Duodenal mucosa (tissue), 2 donors: ENCODE measurements around the gene KCNJ5.

Experiments used
- H3K27ac ChIP-seq: one replicate; pipeline ENCODE4 v1.7.0; 2013; ENCODE audit warnings: low read depth, low read length
- H3K27me3 ChIP-seq, 2 donors: one replicate each; pipeline ENCODE4 v1.7.0; 2013; ENCODE audit warnings: low read length in 2 of 2, control low read depth in 1 of 2; ENCODE audit not compliant: insufficient read depth in 2 of 2, control insufficient read depth in 1 of 2
- H3K36me3 ChIP-seq, 2 donors: one replicate each; pipeline ENCODE4 v1.7.0; 2013; ENCODE audit warnings: low read length in 2 of 2, control low read depth in 1 of 2; ENCODE audit not compliant: insufficient read depth in 2 of 2, control insufficient read depth in 1 of 2
- H3K4me1 ChIP-seq, 2 donors: one replicate each; pipeline ENCODE4 v1.7.0; 2013; ENCODE audit warnings: low read length in 2 of 2, control low read depth in 1 of 2; ENCODE audit not compliant: insufficient read depth in 2 of 2, control insufficient read depth in 1 of 2
- H3K4me3 ChIP-seq, 2 donors: one replicate each; pipeline ENCODE4 v1.7.0; 2013; ENCODE audit warnings: low read length in 2 of 2, low read depth in 1 of 2
- H3K9ac ChIP-seq, 2 donors: one replicate each; pipeline ENCODE4 v1.7.0; 2013; ENCODE audit warnings: low read length in 2 of 2, low read depth in 1 of 2
- H3K9me3 ChIP-seq, 2 donors: one replicate each; pipeline ENCODE4 v1.7.0; 2013; ENCODE audit warnings: low read length in 2 of 2, control low read depth in 1 of 2; ENCODE audit not compliant: control insufficient read depth in 1 of 2

KCNJ5 gene

DNA sequence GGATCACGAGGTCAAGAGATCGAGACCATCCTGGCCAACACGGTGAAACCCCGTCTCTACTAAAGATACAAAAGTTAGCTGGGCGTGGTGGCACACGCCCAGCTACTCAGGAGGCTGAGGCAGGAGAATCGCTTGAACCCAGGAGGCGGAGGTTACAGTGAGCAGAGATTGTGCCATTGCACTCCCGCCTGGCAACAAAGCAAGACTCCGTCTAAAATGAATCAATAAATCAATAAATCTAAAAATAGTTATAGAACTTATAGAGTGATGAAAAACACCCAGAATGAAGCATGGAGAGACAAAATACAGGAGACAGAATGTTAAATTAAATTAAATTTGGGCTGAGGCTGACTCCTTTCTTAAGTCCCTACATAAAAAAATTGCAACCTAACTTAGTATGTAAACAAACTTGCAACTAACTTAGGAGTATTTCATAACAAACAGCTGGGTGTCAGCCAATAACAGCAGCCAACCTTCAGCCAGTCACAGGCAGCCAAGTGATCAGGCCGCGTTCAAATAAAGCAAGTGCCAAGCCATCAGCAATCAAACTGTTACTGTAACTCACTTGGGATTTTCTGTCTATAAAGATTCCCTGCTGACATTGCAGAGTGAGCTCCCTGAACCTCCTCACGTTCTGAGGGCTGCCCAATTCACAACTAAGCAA, 58.8 kb downstream of the KCNJ5 start:
- no peaks in the 10 kb centered on the region for H3K27me3 ChIP-seq

DNA sequence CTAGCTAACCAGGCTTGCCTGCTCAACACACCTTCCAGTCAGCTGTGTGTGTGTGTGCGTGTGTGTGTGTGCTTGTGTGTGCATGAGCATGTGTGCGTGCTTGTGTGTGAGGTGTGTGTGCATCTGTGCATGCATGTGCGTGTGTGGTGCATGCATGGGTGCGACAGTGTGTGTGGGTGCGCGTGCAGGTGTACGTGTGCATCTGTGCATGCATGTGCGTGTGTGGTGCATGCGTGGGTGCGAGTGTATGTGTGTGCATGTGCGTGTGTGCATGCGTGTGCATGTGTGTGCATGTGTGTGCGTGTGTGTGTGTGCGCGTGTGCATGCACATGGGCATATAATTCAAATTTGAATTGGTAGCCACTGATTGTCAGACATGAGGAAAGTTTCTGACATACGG, 62.0 kb downstream of the KCNJ5 start:
- Histone ChIP-seq H3K9me3 (no peaks in the 10 kb centered on the region), H3K4me3 (no peak overlapping the region), H3K27ac (no peak overlapping the region), H3K36me3 (no peaks in the 10 kb centered on the region), H3K27me3 (no peaks in the 10 kb centered on the region), H3K9ac (no peak overlapping the region), H3K4me1 (no peaks in the 10 kb centered on the region)

More for the DNA sequence above, 58.8 kb downstream of the KCNJ5 start:
- H3K9me3 ChIP-seq, result no peaks in the 10 kb centered on the region
- H3K36me3 ChIP-seq, result no peaks in the 10 kb centered on the region
- H3K27ac ChIP-seq, result no peak overlapping the region
- no peak overlapping the region for H3K9ac ChIP-seq
- peaks cover 0 to 5% of the 10 kb centered on the region in 2 donors for H3K4me1 ChIP-seq
- no peak overlapping the region for H3K4me3 ChIP-seq

DNA sequence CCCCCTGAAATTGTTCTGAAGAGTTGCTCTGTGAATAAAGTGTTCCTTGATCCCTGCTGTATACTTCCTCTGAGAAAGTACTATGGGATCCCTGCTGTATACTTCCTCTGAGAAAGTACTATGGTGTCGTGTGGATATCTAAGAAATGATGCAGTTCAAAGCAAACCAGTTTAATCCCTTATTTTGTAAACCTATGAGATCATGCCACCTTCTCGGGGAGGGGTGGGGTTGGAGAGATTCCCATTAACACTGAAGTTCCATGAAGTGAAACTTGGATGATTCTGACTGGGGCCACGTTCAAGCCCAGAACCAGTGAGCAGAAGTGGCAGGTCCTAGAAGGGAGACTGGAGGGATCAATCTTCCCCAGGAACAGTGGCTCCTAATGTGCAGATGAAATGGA, 64.5 kb downstream of the KCNJ5 start:
- Histone ChIP-seq H3K27ac (no peak overlapping the region), H3K4me1 (no peaks in the 10 kb centered on the region), H3K27me3 (no peaks in the 10 kb centered on the region), H3K9ac (no peak overlapping the region), H3K36me3 (peaks cover 0 to 7% of the 10 kb centered on the region in 2 donors), H3K4me3 (no peak overlapping the region), H3K9me3 (no peaks in the 10 kb centered on the region)

DNA sequence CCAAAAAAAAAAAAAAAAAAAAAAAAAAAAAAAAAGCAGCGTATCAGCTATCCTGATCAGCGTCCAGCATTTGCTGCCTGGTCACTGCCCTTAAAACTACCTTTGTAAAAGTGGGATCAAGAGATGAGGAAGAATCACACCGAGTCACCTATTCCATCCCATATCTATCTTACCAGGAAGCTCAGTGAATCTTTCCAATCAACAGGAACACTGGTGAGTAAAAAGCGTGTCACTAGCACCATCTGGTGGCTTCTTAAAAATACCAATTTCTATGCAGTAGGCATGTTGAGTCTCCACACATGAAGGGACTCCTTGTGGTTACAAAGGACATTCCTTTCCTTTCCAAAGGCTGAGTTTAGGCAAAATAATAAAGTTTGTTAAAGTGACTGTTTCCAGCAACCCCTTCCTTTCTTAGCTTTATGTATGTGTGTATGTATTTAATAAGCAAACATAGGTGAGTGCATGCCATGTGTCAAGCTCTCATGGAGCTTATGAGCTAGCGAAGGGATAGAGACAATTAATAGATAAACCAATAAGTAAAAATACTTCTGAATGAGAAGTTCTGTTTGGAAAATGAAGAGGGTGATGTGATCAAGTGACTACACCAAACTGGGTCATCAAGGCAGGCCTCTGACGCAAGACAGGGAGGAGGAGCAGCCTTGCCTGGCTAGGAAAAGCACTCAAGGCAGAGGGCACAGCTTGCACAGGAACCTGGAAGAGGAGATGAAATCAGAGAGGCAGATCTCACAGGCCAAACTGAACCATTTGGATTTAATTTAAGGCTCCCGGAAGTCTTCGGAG, 65.4 kb downstream of the KCNJ5 start:
- Histone ChIP-seq H3K9me3 (no peaks in the 10 kb centered on the region), H3K4me3 (no peak overlapping the region), H3K27ac (no peak overlapping the region), H3K9ac (no peak overlapping the region), H3K36me3 (peaks cover 0 to 12% of the 10 kb centered on the region in 2 donors), H3K27me3 (no peaks in the 10 kb centered on the region), H3K4me1 (no peaks in the 10 kb centered on the region)

DNA sequence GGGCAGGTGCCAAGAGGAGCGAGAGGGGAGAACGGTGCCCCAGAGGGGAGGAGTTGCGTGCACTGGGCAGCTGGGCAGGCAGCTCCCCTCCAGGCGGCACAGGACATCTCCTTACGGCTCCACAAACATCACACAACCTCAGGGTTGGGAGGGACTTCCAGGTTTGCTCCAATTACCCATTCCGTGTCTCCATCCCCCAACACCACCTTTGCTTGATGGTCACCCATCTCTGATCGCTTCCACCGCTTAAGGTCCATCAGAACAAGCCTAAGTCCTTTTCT, 66.0 kb downstream of the KCNJ5 start:
- H3K9ac ChIP-seq, result no peak overlapping the region
- H3K27me3 ChIP-seq, result no peaks in the 10 kb centered on the region
- H3K4me1 ChIP-seq, result no peaks in the 10 kb centered on the region
- no peak overlapping the region for H3K27ac ChIP-seq
- H3K4me3 ChIP-seq, result no peak overlapping the region
- peaks cover 0 to 12% of the 10 kb centered on the region in 2 donors for H3K36me3 ChIP-seq
- no peaks in the 10 kb centered on the region for H3K9me3 ChIP-seq

DNA sequence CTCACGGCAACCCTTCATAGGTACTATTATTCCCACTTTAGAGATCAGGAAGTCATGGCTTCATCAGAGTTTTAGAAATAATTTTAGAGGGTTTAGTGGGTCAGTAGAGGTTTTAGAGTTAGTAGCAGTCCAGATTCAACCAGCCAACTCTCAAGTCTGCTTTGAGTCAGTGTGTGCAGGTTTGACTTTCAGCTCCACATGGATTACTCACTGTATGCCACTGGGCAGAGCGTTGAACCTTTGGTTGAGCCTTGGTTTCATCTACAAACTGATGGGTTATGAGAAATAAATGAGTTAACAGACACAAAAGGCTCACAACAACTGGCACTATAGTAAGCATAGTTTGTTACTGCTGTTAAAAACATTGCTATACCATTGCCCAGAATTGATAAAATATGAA, 70.5 kb downstream of the KCNJ5 start:
- Histone ChIP-seq H3K9me3 (no peaks in the 10 kb centered on the region), H3K27ac (no peak overlapping the region), H3K9ac (no peak overlapping the region), H3K27me3 (no peaks in the 10 kb centered on the region), H3K4me3 (no peak overlapping the region), H3K36me3 (peaks cover 4 to 21% of the 10 kb centered on the region in 2 donors), H3K4me1 (peaks cover 5% of the 10 kb centered on the region in 2 donors)

DNA sequence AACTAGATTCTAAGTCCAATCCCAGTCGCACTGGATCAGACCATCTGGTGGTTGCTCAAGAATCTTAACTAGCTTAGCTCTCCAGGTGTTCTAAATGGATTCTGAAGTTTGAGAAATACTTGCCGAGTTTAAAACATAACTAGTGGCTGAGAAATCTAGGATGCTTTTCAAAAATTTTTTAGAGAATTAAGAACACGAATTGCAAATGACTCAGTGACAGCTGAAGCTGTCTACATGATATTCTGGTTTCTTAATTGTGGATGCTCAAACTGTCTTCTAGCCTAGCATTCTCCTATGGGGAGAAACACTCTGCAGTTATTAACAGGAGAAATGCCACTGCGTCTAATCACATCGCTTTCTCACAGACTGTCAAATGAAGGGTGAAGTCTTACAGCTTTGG, 71.7 kb downstream of the KCNJ5 start:
- peaks cover 4 to 26% of the 10 kb centered on the region in 2 donors for H3K36me3 ChIP-seq
- H3K4me1 ChIP-seq, result peaks cover 5% of the 10 kb centered on the region in 2 donors

GRCh38 chr11:128963744-128964325, 72.7 kb downstream of the KCNJ5 start:
- H3K27ac ChIP-seq, result no peak overlapping the region
- no peaks in the 10 kb centered on the region for H3K9me3 ChIP-seq

More for the DNA sequence above, 71.7 kb downstream of the KCNJ5 start:
- Histone ChIP-seq H3K4me3 (no peak overlapping the region), H3K9me3 (no peaks in the 10 kb centered on the region), H3K27me3 (no peaks in the 10 kb centered on the region), H3K9ac (no peak overlapping the region), H3K27ac (no peak overlapping the region)

GRCh38 chr11:128964463-128964930, 73.3 kb downstream of the KCNJ5 start:
- no peak overlapping the region for H3K9ac ChIP-seq
- H3K4me3 ChIP-seq, result no peak overlapping the region
- no peaks in the 10 kb centered on the region for H3K9me3 ChIP-seq
- no peak overlapping the region for H3K27ac ChIP-seq
- H3K27me3 ChIP-seq, result no peaks in the 10 kb centered on the region
- peaks cover 5% of the 10 kb centered on the region in 2 donors for H3K4me1 ChIP-seq
- peaks cover 11 to 40% of the 10 kb centered on the region in 2 donors for H3K36me3 ChIP-seq

More at GRCh38 chr11:128963744-128964325, 72.7 kb downstream of the KCNJ5 start:
- Histone ChIP-seq H3K4me1 (peaks cover 5% of the 10 kb centered on the region in 2 donors), H3K4me3 (no peak overlapping the region), H3K27me3 (no peaks in the 10 kb centered on the region), H3K9ac (no peak overlapping the region), H3K36me3 (peaks cover 4 to 33% of the 10 kb centered on the region in 2 donors)

DNA sequence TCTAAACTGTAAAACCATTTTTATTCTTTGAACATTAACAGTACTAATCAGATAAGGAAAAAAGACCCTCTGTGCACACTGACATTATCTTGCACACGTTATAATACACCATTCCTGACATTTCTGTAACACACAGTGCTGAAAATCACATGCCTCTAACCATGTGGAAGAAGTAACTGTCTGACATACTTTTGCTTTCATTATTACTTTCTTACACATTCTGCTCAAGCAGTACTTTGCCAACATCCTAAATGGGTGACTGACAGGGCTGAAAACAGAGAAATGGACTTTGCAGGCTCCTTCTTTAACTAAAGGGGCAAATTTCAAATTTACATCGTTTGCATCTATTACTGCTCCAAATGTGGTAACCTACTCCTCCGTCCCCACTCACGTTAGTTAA, 74.3 kb downstream of the KCNJ5 start:
- Histone ChIP-seq H3K9me3 (no peaks in the 10 kb centered on the region), H3K4me1 (peaks cover 5% of the 10 kb centered on the region in 2 donors), H3K36me3 (peaks cover 21 to 43% of the 10 kb centered on the region in 2 donors), H3K9ac (no peak overlapping the region), H3K4me3 (no peak overlapping the region), H3K27ac (no peak overlapping the region), H3K27me3 (no peaks in the 10 kb centered on the region)
